Dermis blood vessel endothelial cell (primary cell): ENCODE data around the gene MAB21L2. TPM values are rescaled to one million over a fixed set of nuclear protein-coding genes. Genes with fewer than 3 reads are reported as not detected.
A peak's percentile ranks its signal among the peaks of the same experiment; 100 is the strongest.

Source experiments
- DNase-seq: peaks from one replicate; pipeline ENCODE4 v3.0.0; 2010
- total RNA-seq: library from RNA; depleted of rRNA; stranded (reverse); fragments of >200 nt; gene quantifications from 2 replicates; pipeline ENCODE4 v1.2.3, GENCODE V29; 2014

Gene MAB21L2
- total RNA-seq, 1 donor from 2014 or later: 0.17 TPM

DNA sequence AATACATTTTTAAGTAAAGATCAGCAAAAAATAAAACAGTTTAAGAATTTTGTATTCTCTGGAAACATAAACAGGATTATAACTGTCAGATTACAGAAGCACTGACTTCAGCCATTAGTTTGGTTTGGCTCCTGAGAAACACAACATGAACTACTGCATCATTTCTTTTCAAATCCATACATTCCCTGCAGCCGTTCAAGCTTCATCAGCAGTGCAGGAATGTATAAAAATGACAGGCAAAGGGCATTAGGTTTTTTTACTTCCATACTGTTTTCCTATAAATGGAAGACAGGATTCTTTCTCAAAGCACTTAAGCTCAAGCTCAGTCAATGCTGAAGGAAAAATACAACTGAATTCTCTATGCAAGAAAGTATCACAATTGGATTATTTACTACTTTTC is 4.2 kb upstream of the MAB21L2 start:
- DNase-seq: no peak

DNA sequence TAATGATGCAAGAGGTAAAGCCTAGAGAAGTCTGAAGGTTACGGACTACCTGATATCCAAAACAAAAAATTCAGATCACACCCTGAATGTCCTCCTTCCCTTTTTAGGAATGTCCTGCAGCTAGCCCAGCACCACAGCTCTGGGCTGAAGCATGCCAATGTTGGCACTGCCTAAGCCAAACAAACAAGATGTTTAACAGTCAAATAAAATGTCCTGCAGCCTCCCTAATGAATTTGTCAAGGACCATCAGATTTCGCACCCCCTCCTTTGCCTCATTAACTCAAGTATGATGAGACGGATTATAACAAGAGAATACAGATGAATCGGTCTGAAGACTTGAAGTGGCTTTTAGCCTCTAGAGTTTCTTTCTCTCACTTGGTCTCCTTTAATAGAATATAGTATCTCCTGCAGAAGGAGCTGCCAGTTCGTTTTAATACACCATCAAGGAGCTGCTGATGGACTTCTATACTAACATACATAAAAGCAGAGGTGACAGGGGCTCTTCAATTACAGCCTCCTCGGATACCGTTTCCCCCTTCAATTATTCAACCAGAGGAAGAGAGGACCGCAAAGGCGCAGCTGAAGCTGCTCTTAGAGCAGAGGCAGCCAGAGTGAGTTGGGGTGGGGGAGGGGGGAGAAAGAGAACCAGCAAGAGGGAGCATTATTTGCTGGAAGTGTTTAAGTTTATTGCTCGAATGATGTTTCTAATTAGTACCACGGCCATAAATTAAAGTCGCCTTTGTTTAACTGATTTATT is 3.0 kb upstream of the MAB21L2 start:
- DNase-seq: peak; percentile 2

DNA sequence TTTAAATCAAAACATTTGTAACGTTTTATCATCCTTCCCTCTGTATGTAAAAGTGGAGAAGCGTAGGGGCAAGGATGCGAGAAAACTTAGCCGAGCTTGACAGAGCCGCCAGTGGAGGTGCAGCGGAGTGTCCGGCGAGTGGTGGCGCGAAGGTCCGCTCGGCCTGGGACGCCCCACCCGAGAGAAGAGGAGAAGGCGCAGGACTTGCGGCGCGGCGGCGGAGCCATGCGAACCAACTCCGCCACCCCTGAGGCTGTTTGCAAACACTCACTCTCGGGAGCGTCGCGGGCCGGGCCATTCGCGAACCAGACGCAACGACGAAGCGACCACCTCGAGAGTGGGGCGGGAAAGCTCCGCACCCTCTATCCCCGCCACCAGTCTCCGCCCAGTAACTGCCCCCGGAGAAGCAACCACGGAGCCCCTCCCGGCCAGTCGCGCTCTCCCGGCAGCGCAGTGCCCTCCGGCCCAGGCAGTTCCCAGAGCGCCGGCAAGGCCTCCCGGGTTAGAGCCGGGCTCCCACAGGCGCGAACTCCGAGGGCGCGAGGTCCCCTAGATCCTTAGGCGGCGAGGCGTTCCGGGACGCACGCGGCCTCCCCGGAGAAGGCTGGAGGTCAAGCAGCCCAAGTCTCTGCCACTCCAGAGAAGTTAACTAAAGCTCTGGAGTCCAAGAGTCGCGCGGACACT is 2.3 kb upstream of the MAB21L2 start:
- peak; percentile 38 for DNase-seq

DNA sequence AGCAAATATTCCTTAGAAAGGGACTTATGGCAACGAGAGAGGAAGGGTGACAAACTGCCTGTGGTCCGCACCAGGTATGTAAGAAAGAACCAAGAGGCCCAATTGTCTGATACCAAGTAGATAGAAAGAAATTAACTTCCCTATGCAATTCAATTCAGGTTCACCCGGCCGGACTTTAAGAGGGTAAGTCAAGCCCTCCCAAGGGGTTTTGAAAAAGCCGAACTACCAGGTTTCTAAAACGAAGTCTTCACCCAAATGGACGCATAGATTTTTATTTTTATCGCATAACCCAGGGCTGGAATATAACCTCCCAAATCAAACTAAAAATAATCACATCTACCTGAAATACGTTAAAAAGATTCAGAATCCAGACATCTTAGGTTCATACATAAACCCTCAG is 1.6 kb upstream of the MAB21L2 start:
- no peak for DNase-seq

DNA sequence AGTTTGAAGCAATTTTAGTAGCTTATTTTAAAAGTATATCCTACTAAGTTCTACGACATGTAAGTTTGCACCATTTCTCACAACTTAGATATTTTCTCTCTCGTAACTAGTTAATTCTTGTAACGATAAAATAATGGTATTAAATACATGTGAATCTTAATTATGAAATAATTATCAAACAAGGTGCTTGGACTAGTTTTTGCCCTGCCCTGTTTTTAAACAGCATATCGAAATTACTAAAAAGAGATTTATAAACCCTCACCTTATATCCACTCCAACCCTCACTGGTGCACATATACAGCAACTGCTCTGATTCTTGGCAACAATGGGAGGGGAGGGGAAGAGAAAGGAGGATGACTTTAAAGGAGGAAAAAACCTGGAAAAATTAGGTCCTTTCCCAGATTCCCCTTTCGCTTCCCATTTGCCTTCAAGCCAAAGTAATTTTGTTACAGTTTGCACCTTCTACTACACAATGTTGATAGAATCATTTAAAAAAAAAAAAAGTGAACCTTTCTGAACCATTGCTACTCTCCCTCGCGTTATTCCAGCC is 820 bp upstream of the MAB21L2 start:
- DNase-seq: no peak

DNA sequence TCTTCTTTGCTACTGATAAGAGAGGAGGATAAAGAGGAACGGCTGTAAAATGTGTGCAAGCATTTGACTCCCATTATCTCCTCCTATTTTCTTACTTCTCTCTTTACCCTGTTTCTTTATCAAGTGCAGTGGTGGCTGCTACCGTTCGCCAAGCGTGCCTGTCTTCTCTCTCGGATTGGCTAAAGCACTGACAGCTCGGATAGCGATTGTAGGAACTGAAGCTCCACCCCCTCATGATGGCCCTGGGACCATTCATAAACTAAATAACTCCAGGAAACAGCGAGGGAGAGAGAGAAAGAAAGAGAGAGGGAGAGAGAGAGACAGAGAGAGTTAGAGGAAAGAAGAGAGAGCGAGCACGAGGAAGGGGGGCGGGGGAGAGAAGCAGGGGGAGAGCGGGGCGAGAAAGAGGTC is 305 bp upstream of the MAB21L2 start:
- DNase-seq: peak; percentile 51

DNA sequence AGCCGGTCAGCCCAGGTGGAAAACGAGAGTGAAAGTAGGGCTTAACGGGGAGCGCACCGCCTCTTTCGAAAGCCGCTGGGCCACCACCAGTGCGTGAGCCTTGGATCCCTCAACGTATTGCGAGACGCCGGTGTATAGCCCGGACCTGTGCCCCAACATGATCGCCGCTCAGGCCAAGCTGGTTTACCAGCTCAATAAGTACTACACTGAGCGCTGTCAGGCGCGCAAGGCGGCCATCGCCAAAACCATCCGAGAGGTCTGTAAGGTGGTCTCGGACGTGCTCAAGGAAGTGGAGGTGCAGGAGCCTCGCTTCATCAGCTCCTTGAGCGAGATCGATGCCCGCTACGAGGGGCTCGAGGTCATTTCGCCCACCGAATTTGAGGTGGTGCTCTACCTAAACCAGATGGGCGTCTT is 929 bp downstream of the MAB21L2 start:
- DNase-seq: peak; percentile 61

DNA sequence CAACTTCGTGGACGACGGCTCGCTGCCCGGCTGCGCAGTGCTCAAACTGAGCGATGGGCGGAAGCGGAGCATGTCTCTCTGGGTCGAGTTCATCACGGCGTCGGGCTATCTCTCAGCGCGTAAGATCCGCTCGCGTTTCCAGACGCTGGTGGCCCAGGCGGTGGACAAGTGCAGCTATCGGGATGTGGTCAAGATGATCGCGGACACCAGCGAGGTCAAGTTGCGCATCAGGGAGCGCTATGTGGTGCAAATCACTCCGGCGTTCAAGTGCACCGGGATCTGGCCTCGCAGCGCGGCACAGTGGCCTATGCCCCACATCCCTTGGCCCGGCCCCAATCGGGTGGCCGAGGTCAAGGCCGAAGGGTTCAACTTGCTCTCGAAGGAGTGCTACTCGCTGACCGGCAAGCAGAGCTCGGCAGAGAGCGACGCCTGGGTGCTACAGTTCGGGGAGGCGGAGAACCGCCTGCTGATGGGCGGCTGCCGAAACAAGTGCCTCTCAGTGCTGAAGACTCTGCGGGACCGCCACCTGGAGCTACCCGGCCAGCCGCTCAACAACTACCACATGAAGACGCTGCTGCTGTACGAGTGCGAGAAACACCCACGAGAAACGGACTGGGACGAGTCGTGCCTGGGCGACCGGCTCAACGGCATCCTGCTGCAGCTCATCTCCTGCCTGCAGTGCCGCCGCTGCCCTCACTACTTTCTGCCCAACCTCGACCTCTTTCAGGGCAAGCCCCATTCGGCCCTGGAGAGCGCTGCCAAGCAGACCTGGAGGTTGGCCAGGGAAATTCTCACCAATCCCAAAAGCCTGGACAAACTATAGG is 1.5 kb downstream of the MAB21L2 start:
- DNase-seq: peak; percentile 56

DNA sequence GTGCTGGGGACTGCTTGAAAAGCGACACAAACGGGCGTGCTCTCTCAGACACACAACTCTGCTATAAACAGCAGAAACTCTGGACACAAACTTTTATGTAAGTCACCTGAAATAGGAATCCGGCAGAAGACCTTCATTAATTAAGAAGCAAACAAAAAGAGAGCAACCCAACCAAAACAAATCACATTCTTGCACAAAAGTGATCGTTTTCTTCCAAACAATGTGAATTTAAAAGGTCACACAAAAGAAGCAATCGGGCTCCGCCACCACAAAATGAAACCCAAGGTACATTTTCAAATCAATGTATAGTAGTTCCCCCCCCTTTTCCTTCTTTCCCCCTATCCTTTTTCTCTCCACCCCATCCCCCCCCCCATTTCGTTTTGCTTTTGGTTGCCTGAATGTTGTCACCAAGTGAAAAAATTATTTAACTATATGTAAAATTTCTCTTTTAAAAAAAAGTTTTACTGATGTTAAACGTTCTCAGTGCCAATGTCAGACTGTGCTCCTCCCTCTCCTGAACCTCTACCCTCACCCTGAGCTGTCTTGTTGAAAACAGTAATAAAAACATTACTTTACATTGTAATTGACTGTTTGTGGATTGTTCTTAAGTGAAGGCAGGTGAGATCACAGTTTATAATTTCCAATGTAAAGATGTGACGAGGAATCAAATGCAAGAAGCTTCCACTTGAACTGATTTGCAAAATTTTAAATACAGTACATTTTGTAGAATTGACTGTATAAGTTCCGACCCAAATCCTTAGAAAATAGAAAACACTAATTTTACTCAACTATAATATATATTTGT is 2.4 kb downstream of the MAB21L2 start:
- no peak for DNase-seq

DNA sequence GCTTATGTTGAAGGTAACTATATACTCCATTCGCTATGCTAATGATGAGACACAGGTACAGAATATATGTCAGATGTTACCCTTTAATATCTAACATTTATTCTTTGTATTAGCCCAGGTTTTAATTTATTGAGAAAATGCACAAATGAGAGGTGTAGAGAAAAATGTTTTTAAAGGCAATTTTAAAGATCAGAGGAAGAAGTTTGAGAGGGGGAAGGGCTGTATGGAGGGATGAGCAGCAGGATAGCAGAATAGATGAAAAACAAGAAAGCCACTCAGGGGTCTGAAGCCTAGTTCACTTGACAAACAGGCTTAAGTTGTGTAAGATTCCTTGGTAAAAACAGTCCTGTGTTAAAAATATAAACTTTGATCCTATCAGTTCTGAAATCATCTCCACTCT is 3.7 kb downstream of the MAB21L2 start:
- DNase-seq: no peak

DNA sequence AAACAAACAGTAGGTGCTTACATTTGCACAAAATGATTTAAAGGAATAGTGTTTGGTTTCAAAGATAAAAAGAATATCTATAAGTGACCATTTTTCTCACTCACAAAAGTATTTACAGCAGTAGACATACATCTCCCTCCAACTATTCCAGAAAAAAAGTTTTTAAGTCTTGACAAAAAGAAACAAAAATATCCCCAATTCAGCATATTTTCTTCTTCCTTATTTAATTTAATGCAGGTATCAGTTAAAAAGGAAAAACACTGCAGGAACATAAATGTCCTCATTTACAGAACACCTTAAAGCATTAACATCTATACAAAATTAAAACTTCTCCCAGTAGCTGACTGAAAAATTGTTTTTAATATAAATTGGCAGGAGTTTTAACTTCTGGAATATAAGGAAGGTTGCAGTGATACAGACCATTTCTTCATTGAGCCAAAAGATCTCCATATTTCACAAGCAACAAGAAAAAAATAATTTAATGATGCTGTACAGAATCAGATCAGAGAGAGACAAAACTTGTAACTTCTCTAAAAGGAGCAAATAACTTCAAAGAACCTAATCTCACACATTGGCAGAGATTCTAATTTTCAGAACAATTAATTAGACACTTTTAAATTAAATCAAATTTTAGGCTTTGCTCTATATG is 4.3 kb downstream of the MAB21L2 start:
- no peak for DNase-seq

DNA sequence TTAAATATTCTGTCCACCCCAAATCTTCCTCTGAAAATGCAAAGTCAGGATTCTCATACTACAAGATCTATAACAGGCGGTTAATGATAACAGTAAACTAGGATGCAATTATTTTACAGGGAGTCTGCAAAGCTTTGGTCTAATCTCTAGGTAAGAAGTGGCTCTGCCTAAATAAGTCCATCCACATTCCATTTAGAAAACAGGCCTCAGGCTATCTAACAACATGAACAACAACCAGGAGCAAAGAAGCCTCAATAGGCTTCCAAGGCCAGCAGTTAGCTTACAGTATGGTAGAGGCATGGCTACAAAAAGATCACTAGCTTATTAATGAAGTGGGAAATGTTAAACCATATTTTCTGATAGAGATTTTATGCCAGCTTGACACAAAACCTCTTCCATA is 6.4 kb downstream of the MAB21L2 start:
- DNase-seq: no peak

DNA sequence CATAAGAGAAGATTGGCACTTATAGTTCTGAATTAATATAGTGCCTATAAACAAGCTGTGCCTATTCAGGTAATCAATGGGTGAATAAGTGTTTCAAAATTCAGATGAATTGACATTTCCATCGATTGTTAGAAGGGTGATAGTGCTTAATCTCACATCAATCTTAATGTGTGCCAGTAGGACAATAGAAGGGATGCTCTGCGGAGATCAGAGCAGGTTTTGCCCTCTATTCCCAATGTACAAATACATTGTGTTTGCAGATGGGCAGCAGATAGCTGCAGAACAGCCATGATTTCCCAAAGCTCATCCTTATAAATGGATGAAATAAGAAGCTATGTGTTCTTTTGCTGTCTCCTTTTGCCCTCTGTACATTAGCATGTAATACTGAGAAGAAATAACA is 7.2 kb downstream of the MAB21L2 start:
- no peak for DNase-seq

DNA sequence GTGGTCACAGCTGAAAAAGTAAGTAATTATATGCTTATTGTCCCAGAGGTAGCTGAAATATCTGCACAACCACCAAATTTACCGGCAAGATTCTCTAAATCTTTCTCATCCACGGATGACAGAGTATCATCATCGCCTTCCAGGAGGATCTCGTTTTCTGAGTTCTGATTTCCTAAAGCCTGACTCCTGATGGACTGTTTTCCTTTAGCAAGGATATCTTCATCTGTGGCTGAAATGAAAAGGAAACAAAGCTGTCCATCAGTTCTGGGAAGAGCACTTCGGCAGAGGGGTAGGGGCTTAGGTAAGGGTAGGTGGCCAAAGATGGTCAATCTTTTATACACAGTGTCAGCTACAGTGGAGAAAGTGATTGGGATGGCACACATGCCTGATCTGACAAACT is 8.7 kb downstream of the MAB21L2 start:
- DNase-seq: no peak

DNA sequence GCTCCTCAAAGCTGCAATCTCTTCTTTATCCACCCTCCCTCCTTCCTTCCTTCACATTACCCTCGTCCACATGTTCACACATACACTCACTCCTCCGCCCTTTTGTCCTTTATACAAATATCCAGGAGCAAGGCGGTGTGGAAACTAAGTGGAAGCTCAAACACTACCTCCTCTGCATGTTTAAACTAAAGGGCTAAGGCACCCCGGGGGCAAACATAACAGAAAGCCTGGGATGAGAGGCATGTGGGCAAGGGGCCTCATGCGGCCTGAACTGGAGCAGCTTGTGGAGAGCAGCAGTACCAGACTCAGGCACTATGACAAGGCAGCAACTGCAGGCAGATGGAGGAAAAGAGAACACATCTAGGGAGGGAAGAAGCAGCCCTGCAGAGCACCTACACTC is 9.5 kb downstream of the MAB21L2 start:
- DNase-seq: no peak

DNA sequence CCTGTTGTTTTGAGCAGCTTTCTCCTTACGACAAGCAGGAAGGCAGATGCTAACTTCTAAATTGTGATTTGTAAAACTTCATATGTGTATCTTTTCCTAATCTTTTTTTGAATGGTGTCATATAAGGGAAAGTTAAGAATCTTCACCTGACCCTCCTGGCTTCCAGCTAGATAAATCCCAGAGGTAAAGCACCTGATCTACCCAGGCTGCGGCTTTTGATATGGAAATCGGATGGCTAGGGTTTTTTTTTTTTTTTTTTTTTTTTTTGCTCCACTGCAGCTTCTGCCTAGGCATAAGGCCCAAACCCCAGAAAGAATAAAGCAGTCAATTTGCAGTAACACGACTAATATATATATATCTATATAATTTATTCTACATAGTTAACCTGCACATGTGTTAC is 10.0 kb downstream of the MAB21L2 start:
- DNase-seq: no peak

DNA sequence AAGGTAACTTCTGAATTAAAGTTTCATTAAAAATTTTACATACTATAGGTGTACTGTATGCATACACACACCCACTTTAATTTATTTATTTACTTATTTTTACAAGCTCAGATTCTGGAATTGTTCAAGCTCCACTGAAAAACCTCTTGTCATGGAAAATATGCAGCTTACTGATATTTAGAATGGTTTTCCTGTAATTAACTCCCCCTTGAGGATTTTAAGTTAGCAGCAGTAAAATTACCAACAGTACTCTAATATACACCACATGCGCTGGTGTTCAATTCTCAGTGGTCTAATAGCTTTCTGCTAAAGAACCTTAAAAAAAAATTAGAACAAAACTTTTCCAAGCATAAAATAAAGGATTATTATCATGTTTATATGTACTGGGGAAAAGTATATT is 12.0 kb downstream of the MAB21L2 start:
- DNase-seq: peak; percentile 32

DNA sequence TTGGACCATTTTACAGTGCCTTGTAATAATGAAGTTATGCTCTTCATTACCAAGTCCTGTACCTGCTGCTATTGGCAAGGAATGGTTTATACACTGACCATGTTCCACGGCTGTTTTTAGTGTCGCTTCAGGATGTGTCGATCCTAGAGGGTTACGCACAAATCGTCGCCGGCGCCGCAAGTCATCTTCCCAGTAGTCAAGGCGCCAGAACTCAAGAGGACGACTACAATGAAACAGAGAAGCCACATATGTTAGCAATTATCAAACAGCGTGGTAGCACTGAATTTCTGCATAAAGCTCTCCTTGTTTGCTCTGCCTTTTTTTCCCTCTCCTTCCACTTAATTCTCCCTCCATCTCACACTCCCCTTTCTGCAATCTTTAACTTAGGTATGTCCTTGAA is 17.0 kb downstream of the MAB21L2 start:
- DNase-seq: no peak

DNA sequence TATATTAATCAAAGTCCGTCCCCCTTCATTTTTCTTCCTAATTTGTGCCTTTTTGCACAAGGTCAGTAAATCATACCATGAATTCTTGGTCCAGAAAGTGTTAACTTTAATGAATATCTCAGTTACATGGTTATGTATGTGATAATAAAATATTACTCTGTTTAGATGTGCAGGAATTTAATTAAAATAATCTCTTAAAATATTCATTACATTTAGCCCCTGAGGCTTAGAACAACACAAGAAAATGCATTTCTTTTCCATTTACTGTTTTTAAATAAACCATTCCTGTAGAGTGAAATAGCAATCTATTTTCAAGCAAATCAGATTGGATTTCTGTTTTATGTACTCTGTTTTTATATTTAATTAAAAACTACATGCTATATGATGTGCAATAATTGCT is 17.6 kb downstream of the MAB21L2 start:
- no peak for DNase-seq

DNA sequence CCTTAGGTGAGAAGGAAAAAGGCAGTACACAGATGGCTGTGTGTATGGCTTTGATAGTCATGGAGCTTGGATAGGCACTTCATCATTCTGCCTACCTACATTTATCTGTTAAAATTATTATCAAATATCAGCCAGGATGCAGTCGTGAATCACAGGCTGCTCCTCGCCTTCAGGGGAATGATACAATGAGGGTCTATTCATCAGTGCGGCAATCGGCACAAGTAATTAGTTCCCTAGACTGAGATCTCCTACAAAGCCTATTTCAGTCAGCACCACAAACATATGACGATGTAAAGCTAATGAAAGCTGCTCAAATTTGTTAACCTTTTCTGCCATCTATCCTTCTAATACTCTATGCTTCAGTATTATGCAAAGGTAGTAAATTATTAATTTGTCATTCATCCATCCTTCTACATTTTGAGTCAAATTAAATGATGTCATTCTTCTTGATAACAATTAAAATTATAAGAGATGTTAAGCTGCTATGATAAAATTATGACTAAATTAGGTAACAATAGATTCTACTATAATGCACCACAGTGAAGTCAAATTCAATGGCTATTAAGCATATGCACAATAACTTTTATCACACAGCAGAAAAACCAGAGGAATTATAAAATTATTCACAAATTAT is 19.0 kb downstream of the MAB21L2 start:
- DNase-seq: no peak

DNA sequence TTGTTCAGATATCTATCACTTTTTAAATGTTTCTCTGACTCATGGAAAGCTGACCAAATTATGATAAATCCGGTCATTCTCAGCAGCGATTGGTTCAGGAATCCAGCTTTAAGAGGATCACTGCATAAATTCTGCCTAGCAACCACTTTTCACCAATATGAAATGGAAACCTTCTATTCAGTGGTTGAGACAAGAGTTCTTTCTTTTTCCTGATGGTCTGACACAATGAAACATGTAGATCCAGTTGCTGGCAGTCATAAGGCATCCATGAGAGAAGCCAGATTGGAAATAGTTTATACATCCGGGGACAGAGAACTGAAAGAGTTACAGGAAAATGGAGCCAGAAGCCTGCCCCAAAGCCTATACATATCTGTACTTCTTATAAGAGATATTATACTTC is 27.2 kb downstream of the MAB21L2 start:
- DNase-seq: no peak
